Activated naive CD4-positive, alpha-beta T cell treated with anti-CD3 and anti-CD28 coated beads, Interleukin-2, amount 50 U/mL, for 16 hours (primary cell): ENCODE results near the gene SAMD14.

Experiments
- DNase-seq: peaks from one replicate; pipeline ENCODE4 v3.0.0-alpha.2; 2020

Gene SAMD14

GRCh38 chr17:50130559-50131305 is 772 bp upstream of the SAMD14 start:
- DNase-seq = peak; percentile 24

GRCh38 chr17:50129353-50129727 is 620 bp downstream of the SAMD14 start:
- no peak for DNase-seq

GRCh38 chr17:50128441-50129352 is 1.3 kb downstream of the SAMD14 start:
- no peak for DNase-seq

GRCh38 chr17:50127697-50128361 is 2.1 kb downstream of the SAMD14 start:
- DNase-seq = no peak

- no peak for DNase-seq
Observed at GRCh38 chr17:50125420-50125997, 4.5 kb downstream of the SAMD14 start.

GRCh38 chr17:50123649-50124349 is 6.2 kb downstream of the SAMD14 start:
- DNase-seq = no peak

GRCh38 chr17:50122945-50123344 is 7.0 kb downstream of the SAMD14 start:
- no peak for DNase-seq

GRCh38 chr17:50120475-50121253 is 9.3 kb downstream of the SAMD14 start:
- no peak for DNase-seq

- no peak for DNase-seq
Observed at GRCh38 chr17:50118828-50119218, 11.1 kb downstream of the SAMD14 start.

- no peak for DNase-seq
Observed at GRCh38 chr17:50118076-50118827, 11.7 kb downstream of the SAMD14 start.

- DNase-seq = peak; percentile 76
Observed at GRCh38 chr17:50117202-50118051, 12.5 kb downstream of the SAMD14 start.

- no peak for DNase-seq
Observed at GRCh38 chr17:50115756-50116155, 14.2 kb downstream of the SAMD14 start.

- no peak for DNase-seq
Observed at GRCh38 chr17:50114849-50115357, 15.1 kb downstream of the SAMD14 start.

- DNase-seq = no peak
Observed at GRCh38 chr17:50114401-50114800, 15.6 kb downstream of the SAMD14 start.

GRCh38 chr17:50113624-50114320 is 16.2 kb downstream of the SAMD14 start:
- no peak for DNase-seq

GRCh38 chr17:50112694-50113093 is 17.3 kb downstream of the SAMD14 start:
- no peak for DNase-seq

GRCh38 chr17:50111673-50112655 is 18.0 kb downstream of the SAMD14 start:
- DNase-seq = no peak
